Stomach (tissue), 9 donors: ENCODE data around the gene SEC14L6. TPM values are rescaled to one million over a fixed set of nuclear protein-coding genes. Genes with fewer than 3 reads are reported as not detected.

Experiments
- DNase-seq, 2 donors: peaks; one replicate each; pipeline versions ENCODE4 v3.0.0 to v3.0.0-alpha.2; 2013 to 2019
- H3K27ac ChIP-seq, 5 donors: fragments of 200-600 bp in 4 of 5; sonication (generic) in 4 of 5; one replicate each; pipeline ENCODE4 v1.5.1; 2013 to 2019; ENCODE audit warnings: mild to moderate bottlenecking in 1 of 5, moderate library complexity in 1 of 5
- H3K27me3 ChIP-seq, 3 donors: fragments of 200-600 bp; sonication (generic); one replicate each; pipeline ENCODE4 v1.5.1; 2017 to 2019; ENCODE audit warnings: mixed run types in 1 of 3
- H3K36me3 ChIP-seq, 4 donors: fragments of 200-600 bp; sonication (generic); 1 replicate in 3 of 4; 2 replicates in 1 of 4; pipeline ENCODE4 v1.5.1; 2016 to 2019
- H3K4me1 ChIP-seq, 4 donors: fragments of 200-600 bp; sonication (generic); one replicate each; pipeline ENCODE4 v1.5.1; 2016 to 2019
- H3K4me3 ChIP-seq, 4 donors: fragments of 200-600 bp; sonication (generic) in 3 of 4; one replicate each; pipeline ENCODE4 v1.5.1; 2016 to 2019; ENCODE audit warnings: mild to moderate bottlenecking in 1 of 4
- H3K9me3 ChIP-seq, 4 donors: fragments of 200-600 bp; sonication (generic); one replicate each; pipeline ENCODE4 v1.5.1; 2016 to 2019
- EP300 ChIP-seq: sonication (generic); formaldehyde crosslinking; IDR thresholded peaks from one replicate; pipeline ENCODE4 v1.6.1; 2017; ENCODE audit warnings: antibody characterized with exemption
- POLR2A ChIP-seq, 4 donors: fragments of 450-650 bp; IDR thresholded peaks; one replicate each; pipeline ENCODE4 v1.6.1; 2016; ENCODE audit warnings: antibody characterized with exemption in 4 of 4, control low read depth in 2 of 4, mild to moderate bottlenecking in 1 of 4, moderate library complexity in 1 of 4
- POLR2AphosphoS5 ChIP-seq, 3 donors: sonication (generic); formaldehyde crosslinking; IDR thresholded peaks; one replicate each; pipeline ENCODE4 v1.6.1; 2016; ENCODE audit warnings: antibody characterized with exemption in 3 of 3
- WGBS, 5 donors: extraction: QIAGEN DNeasy Blood & Tissue Kit in 3 of 5; methylation state at CpG; one replicate each; pipeline versions ENCODE4 v1.1.5 to v1.1.7; 2013 to 2018; 5-methylcytosine and 5-hydroxymethylcytosine counted together
- intact Hi-C: fragments of 100-400 bp; cut with DNase I; formaldehyde crosslinking; loops from one replicate; pipeline ENCODE4 v1.15.1; 2023; ENCODE audit warnings: low total_unique reads
- polyA plus RNA-seq, 3 donors: library from polyadenylated mRNA; stranded (reverse); fragments of 200-250 nt; gene quantifications; one replicate each; pipeline ENCODE4 v1.2.3, GENCODE V29; 2013
- total RNA-seq, 5 donors: library from RNA; depleted of rRNA; stranded (reverse); fragments of >200 nt; gene quantifications; one replicate each; pipeline versions ENCODE4 v1.1.0 to v1.2.3, GENCODE V29; 2014 to 2016
- TF ChIP-seq, protein P1 (sequence below), 7 experiments: fragments of 450-650 bp in 4 of 7; fragments of 200-600 bp in 3 of 7; sonication (generic) in 3 of 7; IDR thresholded peaks; one replicate each; pipeline ENCODE4 v1.5.1; 2016 to 2019; ENCODE audit warnings: antibody characterized with exemption in 7 of 7, control low read depth in 2 of 7, mild to moderate bottlenecking in 1 of 7
- donor health status: healthy with polysubstance abuse.
- donor health status: Bipolar disorder and iron deficiency.
- donor health status: healthy.

Gene SEC14L6
- total and polyA plus RNA-seq, 8 donors: 0.58 to 1.4 (median 0.84) TPM; not detected in 4

DNA sequence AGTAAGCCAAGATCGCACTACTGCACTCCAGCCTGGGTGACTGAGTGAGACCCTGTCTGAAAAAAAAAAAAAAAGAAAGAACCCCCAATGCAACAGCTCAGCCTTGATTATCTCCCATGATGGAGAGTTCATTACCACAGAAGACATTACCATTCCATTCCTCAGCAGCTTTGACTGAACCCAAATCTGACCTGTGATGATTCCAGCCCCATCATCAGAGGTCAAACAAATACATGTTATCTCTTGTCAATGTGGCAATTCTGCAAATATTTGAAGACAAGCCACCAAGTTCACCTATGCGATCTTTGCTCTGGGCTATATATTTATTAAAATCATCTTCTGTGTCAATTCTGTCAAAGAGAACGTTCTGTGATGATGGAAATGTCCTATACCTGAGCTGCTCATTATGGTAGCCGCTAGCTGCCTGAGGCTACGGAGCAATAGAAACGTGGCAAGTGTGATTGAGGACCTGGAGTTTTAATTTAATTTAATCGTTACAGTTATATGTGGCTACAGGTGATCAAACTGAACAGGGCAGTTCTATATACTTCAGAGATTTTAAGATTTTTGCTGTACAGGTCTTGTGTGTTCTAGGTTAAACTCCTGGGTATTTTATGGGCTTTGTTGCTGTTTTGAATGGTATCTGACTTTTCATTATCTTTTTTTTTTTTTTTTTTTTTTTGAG lies 48.9 kb downstream of the SEC14L6 start:
- Histone ChIP-seq H3K27me3 (peaks cover 0 to 35% (median 0%) of the 10 kb centered on the region in 3 donors), H3K4me1 (no peaks in the 10 kb centered on the region), H3K27ac (no peak overlapping the region), H3K9me3 (no peaks in the 10 kb centered on the region), H3K4me3 (no peak overlapping the region), H3K36me3 (no peaks in the 10 kb centered on the region)
- intact Hi-C loops: no loop called here
- DNase-seq: no peak
- 72 to 78% (median 77%) methylated on average over 7 of the region's 7 CpGs for WGBS, 5 donors
- TF ChIP-seq EP300 (no peak), POLR2AphosphoS5 (IDR thresholded peaks at IDR 0.05) (no peak), POLR2A (IDR thresholded peaks at IDR 0.05) (no peak)
- TF ChIP-seq, protein P1, sequence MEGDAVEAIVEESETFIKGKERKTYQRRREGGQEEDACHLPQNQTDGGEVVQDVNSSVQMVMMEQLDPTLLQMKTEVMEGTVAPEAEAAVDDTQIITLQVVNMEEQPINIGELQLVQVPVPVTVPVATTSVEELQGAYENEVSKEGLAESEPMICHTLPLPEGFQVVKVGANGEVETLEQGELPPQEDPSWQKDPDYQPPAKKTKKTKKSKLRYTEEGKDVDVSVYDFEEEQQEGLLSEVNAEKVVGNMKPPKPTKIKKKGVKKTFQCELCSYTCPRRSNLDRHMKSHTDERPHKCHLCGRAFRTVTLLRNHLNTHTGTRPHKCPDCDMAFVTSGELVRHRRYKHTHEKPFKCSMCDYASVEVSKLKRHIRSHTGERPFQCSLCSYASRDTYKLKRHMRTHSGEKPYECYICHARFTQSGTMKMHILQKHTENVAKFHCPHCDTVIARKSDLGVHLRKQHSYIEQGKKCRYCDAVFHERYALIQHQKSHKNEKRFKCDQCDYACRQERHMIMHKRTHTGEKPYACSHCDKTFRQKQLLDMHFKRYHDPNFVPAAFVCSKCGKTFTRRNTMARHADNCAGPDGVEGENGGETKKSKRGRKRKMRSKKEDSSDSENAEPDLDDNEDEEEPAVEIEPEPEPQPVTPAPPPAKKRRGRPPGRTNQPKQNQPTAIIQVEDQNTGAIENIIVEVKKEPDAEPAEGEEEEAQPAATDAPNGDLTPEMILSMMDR (IDR thresholded peaks at IDR 0.05): no peak

- H3K9me3 ChIP-seq: no peaks in the 10 kb centered on the region
- H3K27ac ChIP-seq: no peak overlapping the region
- peaks cover 0 to 21% (median 0%) of the 10 kb centered on the region in 3 donors for H3K27me3 ChIP-seq
- intact Hi-C loops: no loop called here
- no peak for TF ChIP-seq POLR2A (IDR thresholded peaks at IDR 0.05)
- TF ChIP-seq, protein P1 (IDR thresholded peaks at IDR 0.05): no peak
- TF ChIP-seq POLR2AphosphoS5 (IDR thresholded peaks at IDR 0.05): no peak
- TF ChIP-seq EP300: no peak
- no peaks in the 10 kb centered on the region for H3K4me1 ChIP-seq
- no peak overlapping the region for H3K4me3 ChIP-seq
- 77 to 88% (median 85%) methylated on average over 7 to 14 of the region's 14 CpGs for WGBS, 5 donors
- DNase-seq: no peak
- H3K36me3 ChIP-seq: no peaks in the 10 kb centered on the region
Measured at GRCh38 chr22:30495041-30495784, 51.3 kb downstream of the SEC14L6 start.

- peaks cover 0 to 2% (median 0%) of the 10 kb centered on the region in 4 donors for H3K4me1 ChIP-seq
- H3K4me3 ChIP-seq: no peak overlapping the region
- TF ChIP-seq, protein P1 (IDR thresholded peaks at IDR 0.05): no peak
- no peak for TF ChIP-seq POLR2A (IDR thresholded peaks at IDR 0.05)
- TF ChIP-seq POLR2AphosphoS5 (IDR thresholded peaks at IDR 0.05): no peak
- no peak for TF ChIP-seq EP300
- no peak overlapping the region for H3K27ac ChIP-seq
- DNase-seq: no peak
- intact Hi-C loops: no loop called here
- peaks cover 0 to 26% (median 0%) of the 10 kb centered on the region in 3 donors for H3K27me3 ChIP-seq
- no peaks in the 10 kb centered on the region for H3K9me3 ChIP-seq
- no peaks in the 10 kb centered on the region for H3K36me3 ChIP-seq
- WGBS, 5 donors: 81 to 100% (median 89%) methylated on average over 3 to 12 of the region's 12 CpGs
Measured at GRCh38 chr22:30492144-30492543, 54.4 kb downstream of the SEC14L6 start.

DNA sequence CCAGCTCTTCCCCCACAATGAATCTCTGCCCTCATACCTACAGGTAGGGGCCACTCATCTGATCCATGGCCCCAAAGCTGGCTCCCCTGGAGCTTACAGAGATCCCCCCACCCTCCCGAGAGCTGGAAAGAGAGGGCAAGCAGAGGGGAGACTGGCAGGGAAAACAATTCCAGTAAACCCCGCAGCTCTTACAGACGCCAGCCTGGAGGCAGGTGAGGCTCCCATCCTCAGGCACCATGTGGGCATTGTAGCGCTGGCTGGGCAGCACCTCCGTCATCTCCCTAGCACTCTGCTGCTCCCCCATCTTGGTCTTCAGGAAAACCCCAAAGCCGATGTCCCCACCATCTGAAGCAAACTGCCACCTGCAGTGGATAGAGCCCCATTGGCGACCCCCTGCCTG lies 55.2 kb downstream of the SEC14L6 start:
- TF ChIP-seq POLR2A (IDR thresholded peaks at IDR 0.05) (no peak), EP300 (no peak), POLR2AphosphoS5 (IDR thresholded peaks at IDR 0.05) (no peak)
- TF ChIP-seq, protein P1 (IDR thresholded peaks at IDR 0.05): no peak
- intact Hi-C loops: no loop called here
- peaks cover 0 to 26% (median 0%) of the 10 kb centered on the region in 3 donors for H3K27me3 ChIP-seq
- H3K4me3 ChIP-seq: no peak overlapping the region
- peaks cover 0 to 8% (median under 1%) of the 10 kb centered on the region in 4 donors for H3K4me1 ChIP-seq
- H3K9me3 ChIP-seq: no peaks in the 10 kb centered on the region
- 92 to 100% (median 96%) methylated on average over 5 to 7 of the region's 7 CpGs for WGBS, 5 donors
- no peaks in the 10 kb centered on the region for H3K36me3 ChIP-seq
- H3K27ac ChIP-seq: no peak overlapping the region
- DNase-seq: no peak
